Measurements from ENCODE around the gene VWA5B2.

GRCh38 chr3:184259878-184260723, 30.7 kb downstream of the VWA5B2 start:
- no peak for TF ChIP-seq POLR2A (IDR thresholded peaks at IDR 0.05; ENCODE audit: low read depth, low read length)
- TF ChIP-seq TAF1 (IDR thresholded peaks at IDR 0.05; ENCODE audit: borderline replicate concordance, low read depth, low read length): no peak

Measured in GM12892 (cell line).